B cell (primary cell): ENCODE measurements around the gene TMEM129. TPM values are rescaled to one million over a fixed set of nuclear protein-coding genes. Genes with fewer than 3 reads are reported as not detected.

Experiments used
- ATAC-seq: fragments of 200-7000 bp; cut with Tn5 transposase; one replicate; pipeline ENCODE4 v1.10.0; 2021; ENCODE audit warnings: low read depth, mild to moderate bottlenecking, moderate number of reproducible peaks, moderate library complexity
- CTCF ChIA-PET: fragments of 350-600 bp; sonication (Branson Sonifier 250); formaldehyde crosslinking; loops from one replicate; lab custom pipeline; 2021; ENCODE audit warnings: antibody characterized with exemption, inconsistent platforms; lab: Charles Lee
- POLR2A ChIA-PET: fragments of 350-600 bp; sonication (Branson Sonifier 250); formaldehyde crosslinking; loops from one replicate; lab custom pipeline; 2021; ENCODE audit warnings: antibody characterized with exemption; lab: Charles Lee
- DNase-seq: peaks from one replicate; pipeline ENCODE4 v3.0.0; 2013
- H2AFZ ChIP-seq: 2 replicates; pipeline ENCODE4 v1.6.1; 2012; ENCODE audit warnings: mild to moderate bottlenecking, low read depth, low read length; ENCODE audit not compliant: insufficient read depth, poor library complexity, severe bottlenecking
- H3K27ac ChIP-seq, 2 donors: 1 replicate in 1 of 2; 2 replicates in 1 of 2; pipeline ENCODE4 v1.5.1; 2012 to 2013; ENCODE audit warnings: low read length in 2 of 2, mild to moderate bottlenecking in 2 of 2, moderate library complexity in 1 of 2
- H3K27me3 ChIP-seq, 4 experiments: fragments of 200-600 bp in 1 of 4; sonication (generic) in 1 of 4; replicated peaks in 1 of 4; 1 replicate in 2 of 4; 2 replicates in 2 of 4; pipeline versions ENCODE4 v1.6.1 to v1.7.0; 2013 to 2016; ENCODE audit warnings: low read length in 3 of 4, mild to moderate bottlenecking in 2 of 4, mixed read lengths in 1 of 4, moderate library complexity in 1 of 4; ENCODE audit not compliant: insufficient read depth in 4 of 4, control insufficient read depth in 3 of 4; ENCODE audit errors: control extremely low read depth in 1 of 4
- H3K36me3 ChIP-seq, 2 experiments: replicated peaks in 1 of 2; 1 replicate in 1 of 2; 2 replicates in 1 of 2; pipeline versions ENCODE4 v1.6.1 to v1.7.1; 2013; ENCODE audit warnings: low read length in 1 of 2; ENCODE audit not compliant: insufficient read depth in 2 of 2, control insufficient read depth in 1 of 2; ENCODE audit errors: control extremely low read depth in 1 of 2, extremely low read depth in 1 of 2
- H3K4me1 ChIP-seq, 2 donors: fragments of 200-600 bp in 1 of 2; sonication (generic) in 1 of 2; 1 replicate in 1 of 2; 2 replicates in 1 of 2; pipeline versions ENCODE4 v1.5.1 to v1.6.1; 2013 to 2017; ENCODE audit warnings: low read length in 2 of 2; ENCODE audit not compliant: control insufficient read depth in 2 of 2, insufficient read depth in 2 of 2
- H3K4me2 ChIP-seq: replicated peaks from 2 replicates; pipeline ENCODE3; 2012; ENCODE audit warnings: mild to moderate bottlenecking, low read depth, low read length; ENCODE audit not compliant: poor library complexity, severe bottlenecking
- H3K4me3 ChIP-seq, 5 experiments: fragments of 200-600 bp in 1 of 5; sonication (generic) in 1 of 5; 1 replicate in 3 of 5; 2 replicates in 2 of 5; pipeline versions ENCODE4 v1.5.1 to v1.7.0; 2011 to 2016; ENCODE audit warnings: low read length in 4 of 5, mild to moderate bottlenecking in 4 of 5, low read depth in 2 of 5, control low read depth in 1 of 5, moderate library complexity in 1 of 5; ENCODE audit not compliant: insufficient read depth in 1 of 5; ENCODE audit errors: control extremely low read depth in 1 of 5, extremely low read depth in 1 of 5
- H3K79me2 ChIP-seq: fragments of 200-600 bp; sonication (generic); one replicate; pipeline ENCODE4 v1.6.0; 2016; ENCODE audit warnings: low read length; ENCODE audit not compliant: control insufficient read depth, insufficient read depth
- H3K9ac ChIP-seq: fragments of 200-600 bp; sonication (generic); 2 replicates; pipeline ENCODE4 v1.6.1; 2017; ENCODE audit warnings: mild to moderate bottlenecking, low read length, moderate library complexity
- H3K9me3 ChIP-seq, 3 donors: one replicate each; pipeline versions ENCODE4 v1.6.1 to v1.7.1; 2013; ENCODE audit warnings: low read length in 2 of 3; ENCODE audit not compliant: control insufficient read depth in 2 of 3, insufficient read depth in 1 of 3; ENCODE audit errors: control extremely low read depth in 1 of 3
- H4K20me1 ChIP-seq: 2 replicates; pipeline ENCODE4 v1.6.0; 2012; ENCODE audit warnings: mild to moderate bottlenecking, low read length; ENCODE audit not compliant: insufficient read depth, control insufficient read depth, poor library complexity, severe bottlenecking
- H3K27ac Mint-ChIP-seq: one replicate; pipeline ENCODE4 v1.8.0; 2021; ENCODE audit warnings: mixed read lengths
- H3K27me3 Mint-ChIP-seq: one replicate; pipeline ENCODE4 v1.8.0; 2021; ENCODE audit warnings: mixed read lengths
- H3K4me1 Mint-ChIP-seq: one replicate; pipeline ENCODE4 v1.8.0; 2021; ENCODE audit warnings: mixed read lengths
- H3K4me3 Mint-ChIP-seq: one replicate; pipeline ENCODE4 v1.8.0; 2021; ENCODE audit warnings: mixed read lengths
- H3K9me3 Mint-ChIP-seq: one replicate; pipeline ENCODE4 v1.8.0; 2022; ENCODE audit warnings: mixed read lengths; ENCODE audit not compliant: insufficient read depth
- CTCF ChIP-seq: fragments of 200-600 bp; IDR thresholded peaks from one replicate; pipeline ENCODE4 v1.8.0; 2022; ENCODE audit warnings: antibody characterized with exemption, mild to moderate bottlenecking
- EZH2 ChIP-seq: IDR thresholded peaks from 2 replicates; pipeline ENCODE4 v1.6.1; 2012; ENCODE audit warnings: borderline replicate concordance, low read depth, mild to moderate bottlenecking, moderate library complexity, low read length; ENCODE audit not compliant: insufficient read depth, poor library complexity, severe bottlenecking
- WGBS: methylation state at CpG from one replicate; pipeline ENCODE4 v1.1.5; 2013; ENCODE audit warnings: missing lambda C conversion rate; ENCODE audit not compliant: insufficient coverage; 5-methylcytosine and 5-hydroxymethylcytosine counted together
- intact Hi-C: fragments of 100-400 bp; cut with micrococcal nuclease; formaldehyde crosslinking; loops from one replicate; pipeline ENCODE4 v1.10.0; 2022
- polyA plus RNA-seq: library from polyadenylated mRNA; depleted of rRNA; stranded (reverse); fragments of >200 nt; gene quantifications from 2 replicates; pipeline ENCODE4 v1.2.3, GENCODE V29; 2012
- total RNA-seq, 2 donors: library from RNA; stranded (reverse); fragments of 120-200 nt in 1 of 2; gene quantifications; 1 replicate in 1 of 2; 2 replicates in 1 of 2; pipeline versions ENCODE4 v1.2.3 to v1.2.4, GENCODE V29; 2013 to 2022

Gene TMEM129
- total and polyA plus RNA-seq, 2 donors (not counting 1 experiment from before 2014, with no cell fraction given) = 41.0 to 76.5 TPM

- no peaks in the 10 kb centered on the region for H3K36me3 ChIP-seq
- peaks cover 0 to 16% (median 0%) of the 10 kb centered on the region in 4 experiments for H3K27me3 ChIP-seq
- no peak overlapping the region for H3K4me2 ChIP-seq
- H3K27me3 Mint-ChIP-seq = no peaks in the 10 kb centered on the region
- TF ChIP-seq EZH2 = no peak
- no peak for TF ChIP-seq CTCF
- CTCF ChIA-PET = interaction anchor here (0.6 to 2.1 kb wide), 3 partner anchors 57 to 149 kb away, joined by 3 to 6 read pairs (median 4); no protein-coding TSS in a partner anchor
- intact Hi-C loops = no loop called here
- H3K9me3 ChIP-seq = no peaks in the 10 kb centered on the region
- no peak overlapping the region for H2AFZ ChIP-seq
- 88% methylated on average over 28 of the region's 31 CpGs for WGBS
- no peaks in the 10 kb centered on the region for H3K79me2 ChIP-seq
- H3K9ac ChIP-seq = no peak overlapping the region
- H4K20me1 ChIP-seq = no peaks in the 10 kb centered on the region
- ATAC-seq (no peak), DNase-seq (no peak)
- no peak overlapping the region for H3K4me3 Mint-ChIP-seq
- H3K9me3 Mint-ChIP-seq = no peaks in the 10 kb centered on the region
- POLR2A ChIA-PET = no interaction called here
- H3K4me3 ChIP-seq = no peak overlapping the region
- peaks cover 7% of the 10 kb centered on the region for H3K4me1 Mint-ChIP-seq
- peaks cover 14 to 25% of the 10 kb centered on the region in 2 donors for H3K4me1 ChIP-seq
- no peak overlapping the region for H3K27ac ChIP-seq
- no peak overlapping the region for H3K27ac Mint-ChIP-seq
Measured at GRCh38 chr4:1751155-1751918, 30.2 kb upstream of the TMEM129 start.
